Caco-2 (cell line): ENCODE measurements around the gene CATSPERZ. TPM values are rescaled to one million over a fixed set of nuclear protein-coding genes. Genes with fewer than 3 reads are reported as not detected.
A peak's percentile ranks its signal among the peaks of the same experiment; 100 is the strongest.

ENCODE experiments used
- BruUV-seq: library from RNA; stranded (reverse); fragments of 400-500 nt; replicated peaks from 2 replicates; lab custom pipeline; 2021; lab: Mats Ljungman, UMichigan
- CTCF ChIA-PET: fragments of 300-600 bp; sonication (Branson Sonifier 250); formaldehyde crosslinking; loops from one replicate; lab custom pipeline; 2022; ENCODE audit warnings: antibody characterized with exemption; lab: Charles Lee
- POLR2A ChIA-PET: fragments of 300-600 bp; sonication (Branson Sonifier 250); formaldehyde crosslinking; loops from one replicate; lab custom pipeline; 2022; ENCODE audit warnings: antibody characterized with exemption; lab: Charles Lee
- DNase-seq, 2 experiments: peaks; one replicate each; pipeline versions ENCODE4 v3.0.0 to v3.0.0-alpha.2; 2020 to 2022
- H3K27me3 ChIP-seq: replicated peaks from 2 replicates; pipeline ENCODE4 v1.6.0; 2011; ENCODE audit warnings: low read length; ENCODE audit not compliant: control insufficient read depth, insufficient read depth
- H3K36me3 ChIP-seq: 2 replicates; pipeline ENCODE4 v1.5.1; 2011; ENCODE audit warnings: low read length; ENCODE audit not compliant: control insufficient read depth, insufficient read depth
- H3K4me1 ChIP-seq: fragments of 250-450 bp; sonication (Bioruptor Pico); 2 replicates; pipeline ENCODE4 v1.5.1; 2020; ENCODE audit warnings: mild to moderate bottlenecking
- H3K4me3 ChIP-seq: 2 replicates; pipeline ENCODE4 v1.5.1; 2011; ENCODE audit warnings: low read depth, mild to moderate bottlenecking, control low read depth, low read length
- H3K9me3 ChIP-seq: fragments of 250-450 bp; sonication (Bioruptor Pico); 2 replicates; pipeline ENCODE4 v1.5.1; 2020; ENCODE audit warnings: mild to moderate bottlenecking, moderate library complexity
- H3K27ac Mint-ChIP-seq: one replicate; pipeline ENCODE4 v1.8.0; 2022; ENCODE audit warnings: mixed read lengths; ENCODE audit not compliant: unreplicated experiment
- H3K27me3 Mint-ChIP-seq: one replicate; pipeline ENCODE4 v1.8.0; 2022; ENCODE audit warnings: mixed read lengths; ENCODE audit not compliant: insufficient read depth, unreplicated experiment
- H3K36me3 Mint-ChIP-seq: one replicate; pipeline ENCODE4 v1.8.0; 2022; ENCODE audit warnings: mild to moderate bottlenecking, mixed read lengths; ENCODE audit not compliant: insufficient read depth, unreplicated experiment
- H3K4me1 Mint-ChIP-seq: one replicate; pipeline ENCODE4 v1.8.0; 2022; ENCODE audit warnings: low read depth, mixed read lengths; ENCODE audit not compliant: unreplicated experiment
- H3K4me3 Mint-ChIP-seq: one replicate; pipeline ENCODE4 v1.8.0; 2022; ENCODE audit warnings: mild to moderate bottlenecking, moderate library complexity, mixed read lengths; ENCODE audit not compliant: unreplicated experiment
- H3K9me3 Mint-ChIP-seq: one replicate; pipeline ENCODE4 v1.8.0; 2022; ENCODE audit warnings: mixed read lengths; ENCODE audit not compliant: unreplicated experiment
- intact Hi-C: fragments of 100-400 bp; cut with micrococcal nuclease; formaldehyde crosslinking; loops from one replicate; pipeline ENCODE4 v1.10.0; 2022; ENCODE audit not compliant: unreplicated experiment
- total RNA-seq: library from RNA; stranded (reverse); gene quantifications from 2 replicates; pipeline ENCODE4 v1.2.3, GENCODE V29; 2022
- TF ChIP-seq, protein P1 (sequence below), 2 experiments: fragments of 200-600 bp in 1 of 2; IDR thresholded peaks; 1 replicate in 1 of 2; 2 replicates in 1 of 2; pipeline versions ENCODE4 v1.5.1 to v1.8.0; 2011 to 2022; ENCODE audit warnings: antibody characterized with exemption in 1 of 2, control low read depth in 1 of 2, inconsistent platforms in 1 of 2, low read depth in 1 of 2, low read length in 1 of 2, mild to moderate bottlenecking in 1 of 2, moderate library complexity in 1 of 2; ENCODE audit not compliant: insufficient read depth in 1 of 2, severe bottlenecking in 1 of 2, unreplicated experiment in 1 of 2

Gene CATSPERZ
- total RNA-seq, 1 experiment from 2014 or later, result 12.8 TPM

GRCh38 chr11:64305691-64306562, 5.8 kb downstream of the CATSPERZ start:
- H3K27me3 ChIP-seq, result no peaks in the 10 kb centered on the region
- TF ChIP-seq, protein P1, sequence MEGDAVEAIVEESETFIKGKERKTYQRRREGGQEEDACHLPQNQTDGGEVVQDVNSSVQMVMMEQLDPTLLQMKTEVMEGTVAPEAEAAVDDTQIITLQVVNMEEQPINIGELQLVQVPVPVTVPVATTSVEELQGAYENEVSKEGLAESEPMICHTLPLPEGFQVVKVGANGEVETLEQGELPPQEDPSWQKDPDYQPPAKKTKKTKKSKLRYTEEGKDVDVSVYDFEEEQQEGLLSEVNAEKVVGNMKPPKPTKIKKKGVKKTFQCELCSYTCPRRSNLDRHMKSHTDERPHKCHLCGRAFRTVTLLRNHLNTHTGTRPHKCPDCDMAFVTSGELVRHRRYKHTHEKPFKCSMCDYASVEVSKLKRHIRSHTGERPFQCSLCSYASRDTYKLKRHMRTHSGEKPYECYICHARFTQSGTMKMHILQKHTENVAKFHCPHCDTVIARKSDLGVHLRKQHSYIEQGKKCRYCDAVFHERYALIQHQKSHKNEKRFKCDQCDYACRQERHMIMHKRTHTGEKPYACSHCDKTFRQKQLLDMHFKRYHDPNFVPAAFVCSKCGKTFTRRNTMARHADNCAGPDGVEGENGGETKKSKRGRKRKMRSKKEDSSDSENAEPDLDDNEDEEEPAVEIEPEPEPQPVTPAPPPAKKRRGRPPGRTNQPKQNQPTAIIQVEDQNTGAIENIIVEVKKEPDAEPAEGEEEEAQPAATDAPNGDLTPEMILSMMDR (IDR thresholded peaks at IDR 0.05; ENCODE audit: insufficient read depth in 1 of 2, low read depth in 1 of 2, low read length in 1 of 2, severe bottlenecking in 1 of 2, unreplicated experiment in 1 of 2), result peak in 1 of 2 experiments; percentile 66
- no peaks in the 10 kb centered on the region for H3K27me3 Mint-ChIP-seq
- H3K9me3 ChIP-seq, result no peaks in the 10 kb centered on the region
- H3K4me1 ChIP-seq, result peaks cover 30% of the 10 kb centered on the region
- no peaks in the 10 kb centered on the region for H3K9me3 Mint-ChIP-seq
- POLR2A ChIA-PET, result interaction anchor here (0.6 to 3.5 kb wide), 8 partner anchors 11 to 1714 kb away, joined by 3 to 86 read pairs (median 5); partner anchors contain the start of genes PRDX5, SAC3D1, TRMT112 and TUT1
- peaks cover 49% of the 10 kb centered on the region for H3K36me3 Mint-ChIP-seq
- CTCF ChIA-PET, result interaction anchor here (0.6 to 5.8 kb wide), 7 partner anchors 12 to 54 kb away, joined by 3 to 61 read pairs (median 8); partner anchors contain the start of genes PLCB3, PRDX5 and TRMT112
- H3K4me3 ChIP-seq, result peak overlapping the region; percentile 65
- H3K4me1 Mint-ChIP-seq, result peaks cover 9% of the 10 kb centered on the region
- DNase-seq, result peak; percentile 97 to 98
- peak overlapping the region; percentile 97 for H3K4me3 Mint-ChIP-seq
- H3K27ac Mint-ChIP-seq, result peak overlapping the region; percentile 96
- intact Hi-C loops, result loop anchor here (1.0 to 2.0 kb wide), 4 partner anchors 11 to 65 kb away; partner anchors contain the start of genes BAD, FKBP2, GPR137 and TRMT112
- H3K36me3 ChIP-seq, result peaks cover 3% of the 10 kb centered on the region; the same call in 1 of the 2 replicates
- no TSS peak for BruUV-seq

GRCh38 chr11:64306563-64306875, 6.4 kb downstream of the CATSPERZ start:
- no peak for DNase-seq
- peak overlapping the region; percentile 65 for H3K4me3 ChIP-seq
- intact Hi-C loops, result no loop called here
- Mint-ChIP-seq H3K9me3 (no peaks in the 10 kb centered on the region), H3K27ac (peak overlapping the region; percentile 96), H3K4me1 (peaks cover 9% of the 10 kb centered on the region), H3K4me3 (peak overlapping the region; percentile 97), H3K36me3 (peaks cover 55% of the 10 kb centered on the region), H3K27me3 (no peaks in the 10 kb centered on the region)
- TF ChIP-seq, protein P1 (IDR thresholded peaks at IDR 0.05; ENCODE audit: insufficient read depth in 1 of 2, low read depth in 1 of 2, low read length in 1 of 2, severe bottlenecking in 1 of 2, unreplicated experiment in 1 of 2), result no peak
- ChIA-PET CTCF (interaction anchor here (0.8 to 2.2 kb wide), 2 partner anchors 11 to 49 kb away, joined by 3 to 7 read pairs; partner anchors contain the start of genes PRDX5 and TRMT112), POLR2A (interaction anchor here (3.5 kb wide), 1 partner anchor 11 kb away, joined by 86 read pairs; the partner anchor contains the start of genes PRDX5 and TRMT112)
- peaks cover 32% of the 10 kb centered on the region for H3K4me1 ChIP-seq
- no peaks in the 10 kb centered on the region for H3K27me3 ChIP-seq
- BruUV-seq, result TSS peak; percentile 71
- H3K9me3 ChIP-seq, result no peaks in the 10 kb centered on the region
- peaks cover 3% of the 10 kb centered on the region; the same call in 1 of the 2 replicates for H3K36me3 ChIP-seq
